ENCODE data around the gene TLN1. TPM values are rescaled to one million over a fixed set of nuclear protein-coding genes. Genes with fewer than 3 reads are reported as not detected.

TLN1 gene
- total and polyA plus RNA-seq, 10 of the 15 experiments (the other 5 are each of a cell fraction or from before 2014, with no cell fraction given) = 11.6 to 305 (median 71.9) TPM

GRCh38 chr9:35658137-35658967 lies 73.6 kb downstream of the TLN1 start, which contains the start of gene CCDC107 (continued):
- TF ChIP-seq BHLHE40 (IDR thresholded peaks at IDR 0.05; ENCODE audit: borderline replicate concordance in 1 of 2, low read depth in 2 of 2, low read length in 1 of 2) = peak in 1 of 2 experiments; percentile 56; a peak in 2 of 4 replicates
- TF ChIP-seq NRF1 (conservative IDR thresholded peaks at IDR 0.05; ENCODE audit: low read depth, low read length) = peak; percentile 86
- peak; percentile 82 for TF ChIP-seq BACH1 (IDR thresholded peaks at IDR 0.05; ENCODE audit: borderline replicate concordance)
- peak; percentile 75; the same call in 1 of the 2 replicates for TF ChIP-seq ZNF217 (IDR thresholded peaks at IDR 0.05)
- peak; percentile 94 for TF ChIP-seq SMARCA5 (IDR thresholded peaks at IDR 0.05)
- TF ChIP-seq RCOR1 (conservative IDR thresholded peaks at IDR 0.05; ENCODE audit: low read depth, low read length) = no peak
- peak; percentile 92 for TF ChIP-seq NKRF (conservative IDR thresholded peaks at IDR 0.05)
- TF ChIP-seq HDGF (IDR thresholded peaks at IDR 0.05) = 0 out of 2 replicates have a peak, but pooled peaks have one; percentile 26
- peak; percentile 99 for TF ChIP-seq POU2F2 (IDR thresholded peaks at IDR 0.05; ENCODE audit: borderline replicate concordance, low read depth, low read length)
- TF ChIP-seq MTA2 (IDR thresholded peaks at IDR 0.05; ENCODE audit: low read depth) = peak; percentile 15; the same call in 1 of the 2 replicates
- peak; percentile 25; the same call in 1 of the 2 replicates for TF ChIP-seq IKZF1 (conservative IDR thresholded peaks at IDR 0.05)
- peak; percentile 61; the same call in 1 of the 2 replicates for TF ChIP-seq POLR2AphosphoS5 (IDR thresholded peaks at IDR 0.05; ENCODE audit: low read length)
- no peak for TF ChIP-seq GABPA (IDR thresholded peaks at IDR 0.05; ENCODE audit: low read depth)
- no peak for TF ChIP-seq ZBTB33 (IDR thresholded peaks at IDR 0.05)
- no peak for TF ChIP-seq E2F8 (IDR thresholded peaks at IDR 0.05; ENCODE audit: low read depth, partially characterized antibody)
- no peak for TF ChIP-seq WRNIP1 (IDR thresholded peaks at IDR 0.05; ENCODE audit: borderline replicate concordance, low read depth, low read length)
- 0 out of 2 replicates have a peak, but pooled peaks have one; percentile 14 for TF ChIP-seq TCF12 (IDR thresholded peaks at IDR 0.05; ENCODE audit: low read depth, low read length)
- peak; percentile 76 for TF ChIP-seq TAF1 (IDR thresholded peaks at IDR 0.05; ENCODE audit: borderline replicate concordance, low read depth, low read length)
- no peak for TF ChIP-seq SREBF2 (IDR thresholded peaks at IDR 0.05; ENCODE audit: low read length)
- 0 out of 2 replicates have a peak, but pooled peaks have one; percentile 55 for TF ChIP-seq MLLT1 (IDR thresholded peaks at IDR 0.05)
- peak; percentile 27; the same call in 1 of the 2 replicates for TF ChIP-seq POLR2AphosphoS2 (IDR thresholded peaks at IDR 0.05; ENCODE audit: low read depth, low read length)
- peak; percentile 93; the same call in 1 of the 2 replicates for TF ChIP-seq GATAD2B (conservative IDR thresholded peaks at IDR 0.05; ENCODE audit: low read depth)
